ENCODE data around the gene DUOX1. TPM values are rescaled to one million over a fixed set of nuclear protein-coding genes. Genes with fewer than 3 reads are reported as not detected.

Gene DUOX1
- total RNA-seq, 1 experiment from 2014 or later, result 19.6 TPM

- H4K20me1 ChIP-seq (ENCODE audit: insufficient read depth), result no peaks in the 10 kb centered on the region
- ATAC-seq (no peak), DNase-seq (ENCODE audit: low read depth, low spot score) (no peak)
- no peak overlapping the region for H3K27ac ChIP-seq (ENCODE audit: low read depth, low read length)
- no peaks in the 10 kb centered on the region for H3K9me3 ChIP-seq (ENCODE audit: control insufficient read depth in 1 of 2, insufficient read depth in 1 of 2, low read depth in 1 of 2, low read length in 2 of 2)
- ChIA-PET CTCF (interaction anchor here (6.0 kb wide), 1 partner anchor 15 kb away, joined by 40 read pairs; no protein-coding TSS in a partner anchor), POLR2A (no interaction called here), RAD21 (ENCODE audit: low non-redundant PET in 1 of 2, low total read pairs in 2 of 2, uncharacterized antibody in 2 of 2, unreplicated experiment in 2 of 2) (no interaction called here)
- no peak overlapping the region for H2AFZ ChIP-seq (ENCODE audit: low read depth, low read length, poor library complexity, severe bottlenecking)
- no peak overlapping the region for H3K9ac ChIP-seq (ENCODE audit: low read length)
- peaks cover 7 to 12% of the 10 kb centered on the region in 2 experiments; a peak in 3 of 4 replicates for H3K4me1 ChIP-seq (ENCODE audit: control insufficient read depth in 1 of 2, insufficient read depth in 2 of 2, low read length in 2 of 2)
- H3K4me3 ChIP-seq (replicated peaks in 1 of 2; ENCODE audit: low read depth in 1 of 2, low read length in 2 of 2), result no peak overlapping the region
- no peaks in the 10 kb centered on the region for H3K9me2 ChIP-seq (ENCODE audit: insufficient read depth)
- intact Hi-C loops (cut with micrococcal nuclease), result no loop called here
- H3K79me2 ChIP-seq (ENCODE audit: insufficient read depth, low read length), result no peaks in the 10 kb centered on the region
- no peaks in the 10 kb centered on the region for H3K27me3 ChIP-seq (ENCODE audit: insufficient read depth, low read length)
- no peak overlapping the region for H3K4me2 ChIP-seq (ENCODE audit: low read length)
- BruUV-seq (replicated peaks), result no TSS peak
- H3K36me3 ChIP-seq (ENCODE audit: control insufficient read depth in 1 of 2, insufficient read depth in 2 of 2, low read length in 2 of 2), result no peaks in the 10 kb centered on the region
- TF ChIP-seq REST (IDR thresholded peaks at IDR 0.05; ENCODE audit: low read depth), result no peak
- TF ChIP-seq CEBPB (IDR thresholded peaks at IDR 0.05; ENCODE audit: low read depth), result no peak
- no peak for TF ChIP-seq EZH2phosphoT487 (IDR thresholded peaks at IDR 0.05; ENCODE audit: borderline replicate concordance)
- TF ChIP-seq POLR2A (IDR thresholded peaks at IDR 0.05; ENCODE audit: borderline replicate concordance, extremely low read depth, insufficient read depth, insufficient read length), result no peak
- TF ChIP-seq JUND (IDR thresholded peaks at IDR 0.05), result no peak
- TF ChIP-seq CBX3 (IDR thresholded peaks at IDR 0.05; ENCODE audit: low read depth), result no peak
- no peak for TF ChIP-seq POLR2AphosphoS5 (IDR thresholded peaks at IDR 0.05; ENCODE audit: low read depth, low read length)
- no peak for TF ChIP-seq SRF (IDR thresholded peaks at IDR 0.05; ENCODE audit: low read depth)
- no peak for TF ChIP-seq CTCF (IDR thresholded peaks at IDR 0.05 in 2 of 3, conservative IDR thresholded peaks at IDR 0.05 in 1 of 3; ENCODE audit: borderline replicate concordance in 1 of 3, insufficient read depth in 1 of 3, low read depth in 2 of 3, low read length in 2 of 3)
- no peak for TF ChIP-seq ZFX (IDR thresholded peaks at IDR 0.05)
- no peak for TF ChIP-seq ZBTB33 (IDR thresholded peaks at IDR 0.05; ENCODE audit: extremely low read depth, insufficient replicate concordance, low read length)
- no peak for TF ChIP-seq SP1 (IDR thresholded peaks at IDR 0.05; ENCODE audit: low read depth)
- no peak for TF ChIP-seq ATF3 (IDR thresholded peaks at IDR 0.05)
- TF ChIP-seq EGR1 (IDR thresholded peaks at IDR 0.05; ENCODE audit: low read depth), result no peak
These were observed 3.7 kb downstream of the DUOX1 start for GRCh38 chr15:45133561-45133920.

All from HCT116 (cell line).